ENCODE measurements around the gene THSD4. TPM values are rescaled to one million over a fixed set of nuclear protein-coding genes. Genes with fewer than 3 reads are reported as not detected.
A peak's percentile ranks its signal among the peaks of the same experiment; 100 is the strongest.

The THSD4 gene
- total RNA-seq, 1 experiment from 2014 or later: 0.29 TPM

DNA sequence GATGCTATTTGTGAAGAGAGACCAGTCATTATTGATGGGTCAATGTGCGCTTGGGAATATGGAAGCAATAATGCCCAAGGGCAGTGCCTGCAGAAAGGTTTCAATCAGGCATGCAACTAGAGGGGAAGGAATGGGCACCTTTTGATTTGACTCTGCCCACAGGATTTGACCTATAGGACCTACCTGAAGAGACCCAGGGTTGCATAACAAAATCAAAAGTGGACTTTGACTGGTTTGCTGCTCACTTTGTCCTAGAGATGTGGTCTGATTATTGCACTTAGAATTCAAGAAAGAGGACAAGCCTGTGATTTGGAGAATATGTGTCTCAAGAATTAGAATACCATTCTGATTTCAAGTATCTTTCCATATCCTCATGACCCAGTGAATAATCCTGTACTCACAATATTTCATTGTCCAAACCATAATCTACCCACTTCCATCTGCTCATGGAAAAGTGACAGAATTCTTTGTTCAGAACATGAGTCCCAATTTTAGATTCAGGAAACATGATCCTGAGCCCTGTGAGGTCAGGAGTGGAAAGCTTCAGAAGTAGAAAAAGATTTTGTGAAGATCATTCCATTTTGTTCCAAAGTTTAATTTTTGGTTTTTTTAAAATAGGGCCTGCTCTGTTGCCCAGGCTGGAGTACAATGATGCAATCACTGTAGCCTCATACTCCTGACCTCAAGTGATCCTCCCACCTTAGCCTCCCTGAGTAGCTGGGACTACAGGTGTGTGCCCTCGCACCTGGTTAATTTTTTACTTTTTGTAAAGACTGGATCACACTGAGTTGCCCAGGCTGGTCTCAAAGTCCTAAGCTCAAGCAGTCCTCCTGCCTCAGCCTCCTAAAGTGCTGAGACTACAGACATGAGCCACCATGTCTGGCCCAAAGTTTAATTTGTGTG lies 543.8 kb downstream of the THSD4 start:
- Histone ChIP-seq H3K36me3 (ENCODE audit: control insufficient read depth, insufficient read depth, low read length) (no peaks in the 10 kb centered on the region), H3K4me3 (ENCODE audit: low read depth, low read length) (no peak overlapping the region), H3K9me3 (no peaks in the 10 kb centered on the region), H3K27me3 (replicated peaks; ENCODE audit: control insufficient read depth, insufficient read depth, low read length) (no peaks in the 10 kb centered on the region), H3K4me1 (peaks cover 52% of the 10 kb centered on the region)
- no TSS peak for BruUV-seq (replicated peaks)
- no peaks in the 10 kb centered on the region for H3K27me3 Mint-ChIP-seq (ENCODE audit: insufficient read depth, unreplicated experiment)
- ChIA-PET POLR2A (no interaction called here), CTCF (no interaction called here)
- H3K27ac Mint-ChIP-seq (ENCODE audit: unreplicated experiment): peak overlapping the region; percentile 60
- DNase-seq: no peak
- no peaks in the 10 kb centered on the region for H3K9me3 Mint-ChIP-seq (ENCODE audit: unreplicated experiment)
- no peak overlapping the region for H3K4me3 Mint-ChIP-seq (ENCODE audit: unreplicated experiment)
- H3K4me1 Mint-ChIP-seq (ENCODE audit: low read depth, unreplicated experiment): peaks cover 44% of the 10 kb centered on the region
- intact Hi-C loops (cut with micrococcal nuclease; ENCODE audit: unreplicated experiment): no loop called here
- no peak for TF ChIP-seq CTCF (IDR thresholded peaks at IDR 0.05; ENCODE audit: insufficient read depth in 1 of 2, low read depth in 1 of 2, low read length in 1 of 2, severe bottlenecking in 1 of 2, unreplicated experiment in 1 of 2)
- H3K36me3 Mint-ChIP-seq (ENCODE audit: insufficient read depth, unreplicated experiment): no peaks in the 10 kb centered on the region

- no peaks in the 10 kb centered on the region for H3K27me3 ChIP-seq (replicated peaks; ENCODE audit: control insufficient read depth, insufficient read depth, low read length)
- no peak for DNase-seq
- peak overlapping the region; percentile 60 for H3K27ac Mint-ChIP-seq (ENCODE audit: unreplicated experiment)
- H3K4me1 Mint-ChIP-seq (ENCODE audit: low read depth, unreplicated experiment): peaks cover 44% of the 10 kb centered on the region
- BruUV-seq (replicated peaks): no TSS peak
- no peaks in the 10 kb centered on the region for H3K36me3 ChIP-seq (ENCODE audit: control insufficient read depth, insufficient read depth, low read length)
- peaks cover 52% of the 10 kb centered on the region for H3K4me1 ChIP-seq
- H3K27me3 Mint-ChIP-seq (ENCODE audit: insufficient read depth, unreplicated experiment): no peaks in the 10 kb centered on the region
- H3K4me3 ChIP-seq (ENCODE audit: low read depth, low read length): no peak overlapping the region
- H3K9me3 Mint-ChIP-seq (ENCODE audit: unreplicated experiment): peaks cover 5% of the 10 kb centered on the region
- POLR2A ChIA-PET: no interaction called here
- H3K9me3 ChIP-seq: no peaks in the 10 kb centered on the region
- no peaks in the 10 kb centered on the region for H3K36me3 Mint-ChIP-seq (ENCODE audit: insufficient read depth, unreplicated experiment)
- intact Hi-C loops (cut with micrococcal nuclease; ENCODE audit: unreplicated experiment): no loop called here
- CTCF ChIA-PET: no interaction called here
- H3K4me3 Mint-ChIP-seq (ENCODE audit: unreplicated experiment): no peak overlapping the region
- no peak for TF ChIP-seq CTCF (IDR thresholded peaks at IDR 0.05; ENCODE audit: insufficient read depth in 1 of 2, low read depth in 1 of 2, low read length in 1 of 2, severe bottlenecking in 1 of 2, unreplicated experiment in 1 of 2)
Observed at GRCh38 chr15:71659730-71660067, 544.4 kb downstream of the THSD4 start.

DNA sequence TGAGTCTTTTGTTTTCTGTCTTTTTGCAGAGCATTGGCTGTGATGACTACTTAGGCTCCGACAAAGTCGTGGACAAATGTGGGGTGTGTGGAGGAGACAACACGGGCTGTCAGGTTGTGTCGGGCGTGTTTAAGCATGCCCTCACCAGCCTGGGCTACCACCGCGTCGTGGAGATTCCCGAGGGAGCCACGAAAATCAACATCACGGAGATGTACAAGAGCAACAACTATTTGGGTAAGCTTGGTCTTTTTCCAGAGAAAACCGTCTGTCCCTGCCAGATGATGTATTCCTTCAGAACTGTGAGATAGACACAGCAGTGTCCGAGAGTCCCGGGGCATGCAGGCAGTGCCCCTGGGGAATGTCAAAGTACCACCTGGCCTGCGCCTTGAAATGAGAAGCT lies 545.2 kb downstream of the THSD4 start:
- H3K4me1 ChIP-seq: peaks cover 52% of the 10 kb centered on the region
- no TSS peak for BruUV-seq (replicated peaks)

More for the DNA sequence above, 545.2 kb downstream of the THSD4 start:
- ChIA-PET POLR2A (interaction anchor here (1.0 kb wide), 1 partner anchor 61 kb away, joined by 6 read pairs; no protein-coding TSS in a partner anchor), CTCF (no interaction called here)
- Histone ChIP-seq H3K27me3 (replicated peaks; ENCODE audit: control insufficient read depth, insufficient read depth, low read length) (no peaks in the 10 kb centered on the region), H3K4me3 (ENCODE audit: low read depth, low read length) (no peak overlapping the region), H3K9me3 (no peaks in the 10 kb centered on the region), H3K36me3 (ENCODE audit: control insufficient read depth, insufficient read depth, low read length) (no peaks in the 10 kb centered on the region)
- no peaks in the 10 kb centered on the region for H3K27me3 Mint-ChIP-seq (ENCODE audit: insufficient read depth, unreplicated experiment)
- intact Hi-C loops (cut with micrococcal nuclease; ENCODE audit: unreplicated experiment): no loop called here
- DNase-seq: no peak
- H3K36me3 Mint-ChIP-seq (ENCODE audit: insufficient read depth, unreplicated experiment): no peaks in the 10 kb centered on the region
- no peak for TF ChIP-seq CTCF (IDR thresholded peaks at IDR 0.05; ENCODE audit: insufficient read depth in 1 of 2, low read depth in 1 of 2, low read length in 1 of 2, severe bottlenecking in 1 of 2, unreplicated experiment in 1 of 2)
- H3K27ac Mint-ChIP-seq (ENCODE audit: unreplicated experiment): peak overlapping the region; percentile 60
- peaks cover 44% of the 10 kb centered on the region for H3K4me1 Mint-ChIP-seq (ENCODE audit: low read depth, unreplicated experiment)
- peaks cover 13% of the 10 kb centered on the region for H3K9me3 Mint-ChIP-seq (ENCODE audit: unreplicated experiment)
- H3K4me3 Mint-ChIP-seq (ENCODE audit: unreplicated experiment): peak overlapping the region; percentile 23
